ENCODE data around the gene UBAP2. TPM values are rescaled to one million over a fixed set of nuclear protein-coding genes. Genes with fewer than 3 reads are reported as not detected.

The UBAP2 gene
- polyA plus RNA-seq, 1 of the 3 experiments (the other 2 are of a cell fraction) = 15.8 TPM

GRCh38 chr9:33993104-33993503 lies 55.6 kb downstream of the UBAP2 start:
- Histone ChIP-seq H3K79me2 (ENCODE audit: insufficient read depth) (peaks cover 21% of the 10 kb centered on the region), H3F3A (replicated peaks; ENCODE audit: insufficient read depth) (peaks cover 13% of the 10 kb centered on the region), H3K36me3 (replicated peaks in 1 of 2; ENCODE audit: control insufficient read depth in 1 of 2, insufficient read depth in 2 of 2, low read length in 1 of 2) (peaks cover 37 to 55% of the 10 kb centered on the region in 2 experiments), H3K4me2 (no peak overlapping the region), H2AFZ (ENCODE audit: low read depth) (no peak overlapping the region), H3K27me3 (ENCODE audit: insufficient read depth) (no peaks in the 10 kb centered on the region), H4K20me1 (ENCODE audit: insufficient read depth) (no peaks in the 10 kb centered on the region), H3K4me3 (ENCODE audit: low read depth in 2 of 2, low read length in 1 of 2) (no peak overlapping the region), H3K4me1 (ENCODE audit: control insufficient read depth in 1 of 2, insufficient read depth in 2 of 2, low read depth in 1 of 2, low read length in 1 of 2) (no peaks in the 10 kb centered on the region), H3K27ac (ENCODE audit: low read depth in 2 of 2, low read length in 1 of 2) (no peak overlapping the region), H3K9me2 (no peaks in the 10 kb centered on the region), H3K9ac (no peak overlapping the region), H3K9me3 (no peaks in the 10 kb centered on the region)
- 69% methylated on average over 2 of the region's 2 CpGs for WGBS (ENCODE audit: low lambda C conversion rate)
- ChIA-PET POLR2A (no interaction called here), CTCF (no interaction called here)
- no peak for TF ChIP-seq NFIC (IDR thresholded peaks at IDR 0.05; ENCODE audit: borderline replicate concordance)
- TF ChIP-seq SMC3 (IDR thresholded peaks at IDR 0.05; ENCODE audit: low read depth, low read length) = no peak
- TF ChIP-seq GABPA (IDR thresholded peaks at IDR 0.05; ENCODE audit: low read depth) = no peak
- TF ChIP-seq YY1 (IDR thresholded peaks at IDR 0.05; ENCODE audit: low read depth) = no peak
- TF ChIP-seq FOSL2 (IDR thresholded peaks at IDR 0.05; ENCODE audit: borderline replicate concordance, low read depth) = no peak
- TF ChIP-seq ELF1 (IDR thresholded peaks at IDR 0.05) = no peak
- TF ChIP-seq TAF1 (IDR thresholded peaks at IDR 0.05; ENCODE audit: borderline replicate concordance, low read depth, low read length) = no peak
- TF ChIP-seq IRF3 (IDR thresholded peaks at IDR 0.05; ENCODE audit: low read depth, low read length) = no peak
- no peak for TF ChIP-seq TCF12 (IDR thresholded peaks at IDR 0.05)
- no peak for TF ChIP-seq FOXJ3 (CRISPR knock-in tag; IDR thresholded peaks at IDR 0.05)
- no peak for TF ChIP-seq MEF2A (IDR thresholded peaks at IDR 0.05; ENCODE audit: borderline replicate concordance, low read depth)
- no peak for DNase-seq

GRCh38 chr9:33992632-33993031 lies 56.1 kb downstream of the UBAP2 start:
- Histone ChIP-seq H3K9me2 (no peaks in the 10 kb centered on the region), H3K4me2 (no peak overlapping the region), H3K27me3 (ENCODE audit: insufficient read depth) (no peaks in the 10 kb centered on the region), H3K4me1 (ENCODE audit: control insufficient read depth in 1 of 2, insufficient read depth in 2 of 2, low read depth in 1 of 2, low read length in 1 of 2) (no peaks in the 10 kb centered on the region), H3K79me2 (ENCODE audit: insufficient read depth) (peaks cover 21% of the 10 kb centered on the region), H3K27ac (ENCODE audit: low read depth in 2 of 2, low read length in 1 of 2) (no peak overlapping the region), H4K20me1 (ENCODE audit: insufficient read depth) (no peaks in the 10 kb centered on the region), H3K9me3 (no peaks in the 10 kb centered on the region), H3K36me3 (replicated peaks in 1 of 2; ENCODE audit: control insufficient read depth in 1 of 2, insufficient read depth in 2 of 2, low read length in 1 of 2) (peaks cover 34 to 55% of the 10 kb centered on the region in 2 experiments), H2AFZ (ENCODE audit: low read depth) (no peak overlapping the region), H3K4me3 (ENCODE audit: low read depth in 2 of 2, low read length in 1 of 2) (no peak overlapping the region), H3K9ac (no peak overlapping the region), H3F3A (replicated peaks; ENCODE audit: insufficient read depth) (peaks cover 14% of the 10 kb centered on the region)
- 97% methylated on average over 4 of the region's 4 CpGs for WGBS (ENCODE audit: low lambda C conversion rate)
- ChIA-PET CTCF (no interaction called here), POLR2A (interaction anchor here (0.6 kb wide), 1 partner anchor 13 kb away, joined by 3 read pairs; no protein-coding TSS in a partner anchor)
- DNase-seq = no peak
- TF ChIP-seq EZH2phosphoT487 (IDR thresholded peaks at IDR 0.05; ENCODE audit: borderline replicate concordance, low read depth) (no peak), MXI1 (IDR thresholded peaks at IDR 0.05; ENCODE audit: low read depth, low read length) (no peak), CTCF (IDR thresholded peaks at IDR 0.05) (no peak), MAX (IDR thresholded peaks at IDR 0.05; ENCODE audit: low read depth) (no peak), NRF1 (IDR thresholded peaks at IDR 0.05; ENCODE audit: low read depth, low read length) (no peak), RAD21 (IDR thresholded peaks at IDR 0.05; ENCODE audit: low read length) (no peak), FOXM1 (IDR thresholded peaks at IDR 0.05; ENCODE audit: low read depth) (no peak), POLR2AphosphoS5 (IDR thresholded peaks at IDR 0.05; ENCODE audit: low read depth, low read length) (no peak), IRF3 (IDR thresholded peaks at IDR 0.05; ENCODE audit: low read depth, low read length) (no peak), CHD2 (IDR thresholded peaks at IDR 0.05; ENCODE audit: low read length, partially characterized antibody) (no peak), JUND (IDR thresholded peaks at IDR 0.05) (no peak), TEAD4 (IDR thresholded peaks at IDR 0.05; ENCODE audit: borderline replicate concordance, insufficient read depth) (no peak)
